Stimulated activated effector memory CD8-positive, alpha-beta T cell treated with anti-CD3 and anti-CD28 coated beads, Interleukin-12 subunit alpha, Interleukin-12 subunit beta, amount 100 ng/mL, for 72 hours (primary cell): Measurements from ENCODE around the gene NUDT8.
A peak's percentile ranks its signal among the peaks of the same experiment; 100 is the strongest.
"Not testable (repeated sequence)": the region's sequence is repeated elsewhere in the genome, so short reads cannot be mapped to it uniquely, and the experiment has no call there.

Source experiments
- ATAC-seq: fragments of 150-1000 bp; cut with Tn5 transposase; 2 replicates; pipeline ENCODE4 v1.10.0; 2021
- DNase-seq, 2 donors: peaks; one replicate each; pipeline ENCODE4 v3.0.0; 2021 to 2022; ENCODE audit warnings: low spot score in 2 of 2
- H3K27ac Mint-ChIP-seq: one replicate; pipeline ENCODE4 v1.8.0; 2022; ENCODE audit warnings: mild to moderate bottlenecking, mixed read lengths
- H3K36me3 Mint-ChIP-seq: one replicate; pipeline ENCODE4 v1.8.0; 2022; ENCODE audit warnings: mild to moderate bottlenecking, mixed read lengths
- H3K4me1 Mint-ChIP-seq: one replicate; pipeline ENCODE4 v1.8.0; 2022; ENCODE audit warnings: mixed read lengths
- H3K4me3 Mint-ChIP-seq: one replicate; pipeline ENCODE4 v1.8.0; 2022; ENCODE audit warnings: mild to moderate bottlenecking, mixed read lengths
- H3K9me3 Mint-ChIP-seq: one replicate; pipeline ENCODE4 v1.8.0; 2022; ENCODE audit warnings: mixed read lengths

Gene NUDT8

DNA sequence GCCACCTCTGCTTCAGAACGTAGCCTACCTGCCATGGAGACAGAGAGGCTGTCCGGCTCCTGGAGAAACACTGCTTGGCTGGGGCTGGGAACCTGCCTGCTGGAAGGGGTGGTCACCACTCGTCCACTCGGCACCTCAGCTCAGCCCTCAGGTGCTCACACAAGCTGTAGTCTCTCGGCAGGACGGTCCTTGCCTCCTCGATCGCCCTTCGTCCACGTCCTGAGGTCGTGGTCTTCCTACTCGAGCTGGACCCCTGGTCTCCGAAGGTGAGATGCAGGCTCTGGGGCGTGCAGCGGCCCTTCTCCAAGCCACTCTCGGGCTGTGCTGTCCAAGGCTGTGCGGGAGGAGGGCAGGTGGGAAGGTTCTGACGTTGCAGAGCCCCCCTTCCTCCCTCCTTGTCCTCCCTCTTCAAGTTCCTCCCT is 9.7 kb upstream of the NUDT8 start, which contains the start of gene TBX10:
Gene TBX10 (minus strand): TSS at position 326 of the 422 bp plus-strand sequence. CDS start 291 bp downstream, at position 35.
- H3K36me3 Mint-ChIP-seq, result no peaks in the 10 kb centered on the region
- DNase-seq, result no peak
- ATAC-seq, result no peak
- H3K27ac Mint-ChIP-seq, result no peak within 1 kb of the TSS
- H3K9me3 Mint-ChIP-seq, result no peaks in the 10 kb centered on the region
- no peak within 1 kb of the TSS for H3K4me3 Mint-ChIP-seq
- H3K4me1 Mint-ChIP-seq, result no peaks in the 10 kb centered on the region

DNA sequence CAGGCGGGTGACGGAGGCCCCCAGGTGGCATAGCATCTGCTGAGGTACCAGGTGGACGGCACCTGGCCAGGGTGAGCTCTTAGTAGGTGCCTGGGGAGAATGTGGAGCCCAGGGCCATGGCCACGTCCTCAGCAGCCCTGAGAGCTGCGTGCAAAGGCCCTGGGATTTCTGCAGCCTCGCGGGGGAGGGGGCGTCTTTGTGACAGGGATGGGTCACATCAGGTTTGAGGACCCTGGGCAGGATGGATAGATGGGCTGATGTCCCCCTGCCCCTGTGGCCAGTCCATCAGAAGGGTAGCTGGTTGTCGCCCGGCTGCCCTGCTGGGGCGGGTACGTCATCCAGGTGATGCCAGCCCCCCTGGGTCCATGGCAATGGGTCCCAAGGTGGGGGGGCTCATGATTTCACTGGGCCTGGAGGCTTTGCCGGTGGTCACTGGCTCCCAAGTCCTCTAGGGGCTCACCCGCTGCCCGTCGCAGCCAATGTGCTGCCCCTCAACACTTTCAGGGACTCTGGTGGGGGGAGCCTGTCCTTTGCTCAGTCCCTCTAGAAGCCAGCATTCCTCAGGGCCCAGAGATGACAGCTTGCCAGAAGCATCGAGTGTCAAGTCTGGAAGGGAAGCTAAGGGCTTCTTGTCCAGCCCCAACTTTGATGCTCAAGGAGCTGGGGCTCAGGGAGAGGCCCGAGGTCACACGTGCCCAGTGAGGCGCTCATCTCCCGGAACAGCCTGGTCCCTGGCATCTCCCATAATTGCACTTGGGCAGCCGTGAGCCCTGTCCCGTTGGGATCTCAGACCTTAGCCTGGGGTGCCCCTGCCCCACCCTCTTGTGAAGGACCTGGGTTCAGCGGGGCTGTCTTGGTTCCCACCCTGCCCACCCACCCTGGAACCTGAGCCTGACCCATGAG is 9.0 kb upstream of the NUDT8 start:
- no peaks in the 10 kb centered on the region for H3K9me3 Mint-ChIP-seq
- H3K4me1 Mint-ChIP-seq, result no peaks in the 10 kb centered on the region
- no peaks in the 10 kb centered on the region for H3K36me3 Mint-ChIP-seq
- DNase-seq, result no peak
- H3K4me3 Mint-ChIP-seq, result no peak overlapping the region
- no peak for ATAC-seq
- H3K27ac Mint-ChIP-seq, result no peak overlapping the region

GRCh38 chr11:67637441-67637840 is 7.7 kb upstream of the NUDT8 start:
- H3K4me1 Mint-ChIP-seq, DNase-seq, H3K4me3 Mint-ChIP-seq, H3K9me3 Mint-ChIP-seq, ATAC-seq, H3K36me3 Mint-ChIP-seq, H3K27ac Mint-ChIP-seq: not testable (repeated sequence)

GRCh38 chr11:67636962-67637361 is 7.2 kb upstream of the NUDT8 start:
- Mint-ChIP-seq H3K4me1 (peaks cover 2% of the 10 kb centered on the region), H3K4me3 (no peak overlapping the region), H3K9me3 (no peaks in the 10 kb centered on the region), H3K36me3 (no peaks in the 10 kb centered on the region), H3K27ac (no peak overlapping the region)
- no peak for ATAC-seq
- DNase-seq, result no peak

DNA sequence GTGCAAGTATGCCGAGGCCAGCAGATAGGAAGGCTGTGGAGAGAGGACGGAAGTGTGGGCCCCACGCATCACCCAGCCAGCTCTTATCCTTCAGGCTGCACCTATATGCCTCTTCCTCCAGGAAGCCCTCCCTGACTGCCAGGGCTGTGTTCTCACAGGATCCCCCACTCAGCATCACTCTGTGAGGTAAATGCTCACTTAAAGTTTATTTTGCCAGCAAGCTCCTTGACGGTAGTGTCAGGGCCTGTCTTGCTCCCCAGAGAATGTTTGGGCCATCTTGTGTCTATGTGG is 5.4 kb upstream of the NUDT8 start:
- H3K4me3 Mint-ChIP-seq, result no peak overlapping the region
- DNase-seq (no peak), ATAC-seq (no peak)
- no peaks in the 10 kb centered on the region for H3K9me3 Mint-ChIP-seq
- peaks cover 13% of the 10 kb centered on the region for H3K4me1 Mint-ChIP-seq
- H3K27ac Mint-ChIP-seq, result no peak overlapping the region
- H3K36me3 Mint-ChIP-seq, result peaks cover 5% of the 10 kb centered on the region

- ATAC-seq (no peak), DNase-seq (no peak)
- H3K9me3 Mint-ChIP-seq, result no peaks in the 10 kb centered on the region
- H3K4me1 Mint-ChIP-seq, result peaks cover 13% of the 10 kb centered on the region
- H3K4me3 Mint-ChIP-seq, result no peak overlapping the region
- H3K36me3 Mint-ChIP-seq, result peaks cover 5% of the 10 kb centered on the region
- H3K27ac Mint-ChIP-seq, result no peak overlapping the region
These were observed 4.9 kb upstream of the NUDT8 start for GRCh38 chr11:67634366-67635230.

GRCh38 chr11:67633758-67634365 is 4.1 kb upstream of the NUDT8 start:
- peaks cover 5% of the 10 kb centered on the region for H3K36me3 Mint-ChIP-seq
- no peaks in the 10 kb centered on the region for H3K9me3 Mint-ChIP-seq
- DNase-seq, result no peak

DNA sequence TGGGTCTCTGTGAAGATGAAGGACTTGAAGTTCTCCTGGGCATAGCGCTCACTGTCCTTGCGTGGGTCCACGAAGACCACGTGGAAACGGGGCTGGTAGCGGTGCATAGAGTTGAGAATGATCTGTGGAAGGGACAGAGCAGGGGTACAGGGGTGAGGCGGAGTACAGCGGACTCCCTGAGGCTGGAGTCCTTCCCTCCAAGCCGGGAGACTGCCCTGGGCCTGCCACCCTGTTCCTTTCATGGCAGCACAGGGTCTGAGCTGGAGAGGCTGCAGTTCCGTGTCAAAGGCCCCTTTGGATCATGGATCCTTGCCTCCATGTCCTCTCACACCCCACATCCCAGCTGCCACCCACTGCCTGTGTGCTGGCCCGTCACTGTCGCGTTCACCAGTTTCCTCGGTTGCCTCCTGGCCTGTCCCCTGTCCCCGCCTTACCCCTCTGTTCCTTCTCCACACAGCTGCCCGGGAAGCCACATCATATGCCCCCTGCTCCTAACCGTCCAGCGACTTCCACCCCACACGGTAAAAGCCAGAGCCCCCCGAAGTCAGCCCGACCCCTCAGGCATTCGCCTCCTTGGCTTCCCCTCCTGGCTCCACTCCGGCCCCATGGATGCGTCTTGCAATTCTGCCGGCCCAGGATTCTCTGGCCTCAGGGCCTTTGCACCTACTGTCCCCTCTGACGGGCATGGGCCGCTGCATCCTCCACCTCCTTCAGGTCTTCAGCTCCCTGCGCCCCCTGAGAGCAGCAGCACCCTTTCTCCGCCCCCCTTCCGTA is 3.4 kb upstream of the NUDT8 start:
- peaks cover 13% of the 10 kb centered on the region for H3K4me1 Mint-ChIP-seq
- no peak overlapping the region for H3K27ac Mint-ChIP-seq
- ATAC-seq (no peak), DNase-seq (no peak)
- H3K4me3 Mint-ChIP-seq, result no peak overlapping the region
- H3K9me3 Mint-ChIP-seq, result no peaks in the 10 kb centered on the region
- H3K36me3 Mint-ChIP-seq, result peaks cover 5% of the 10 kb centered on the region

More at GRCh38 chr11:67633758-67634365, 4.1 kb upstream of the NUDT8 start:
- Mint-ChIP-seq H3K4me3 (no peak overlapping the region), H3K27ac (no peak overlapping the region), H3K4me1 (peaks cover 13% of the 10 kb centered on the region)
- no peak for ATAC-seq

DNA sequence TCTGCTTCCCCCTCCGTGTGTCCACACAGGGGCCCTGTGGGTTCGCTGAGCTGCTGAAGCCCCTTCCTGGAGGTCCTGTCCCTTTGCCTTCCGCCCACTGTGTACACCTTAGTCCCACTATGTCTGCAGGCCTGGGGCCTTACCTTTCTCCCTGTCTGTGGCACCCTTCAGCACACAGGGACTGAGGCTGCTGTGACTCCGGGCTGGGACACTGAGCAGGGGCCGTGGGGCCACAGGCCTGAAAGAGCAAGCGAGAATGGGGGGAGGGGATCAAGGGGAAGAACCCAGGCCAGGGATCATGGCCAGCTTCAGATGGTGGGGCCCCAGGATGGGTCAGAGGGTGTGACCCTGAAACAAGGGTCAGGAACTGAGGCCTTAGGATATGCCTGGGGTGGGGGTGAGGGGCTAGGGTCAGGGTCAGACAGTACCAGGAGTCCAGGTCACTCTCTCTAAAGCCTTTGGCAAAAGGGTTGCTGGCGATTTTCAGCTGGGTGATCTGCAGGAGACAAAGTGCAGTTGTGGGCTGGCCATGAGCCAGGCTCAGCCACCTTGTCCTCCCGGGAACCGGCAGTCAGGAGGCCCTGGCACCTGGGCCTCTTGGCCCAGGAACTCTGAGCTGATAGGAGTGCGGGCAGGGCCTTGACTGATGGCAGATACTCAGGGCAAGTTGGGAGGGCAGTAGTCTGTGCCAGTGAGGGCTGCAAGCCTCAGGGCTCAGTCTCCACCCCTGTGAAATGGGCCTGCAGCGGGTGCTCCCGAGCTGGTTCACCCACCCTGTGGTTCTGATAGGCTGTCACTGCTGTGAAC is 2.6 kb upstream of the NUDT8 start:
- H3K36me3 Mint-ChIP-seq, result peaks cover 5% of the 10 kb centered on the region
- peaks cover 20% of the 10 kb centered on the region for H3K4me1 Mint-ChIP-seq
- peak overlapping the region; percentile 31 for H3K4me3 Mint-ChIP-seq
- no peaks in the 10 kb centered on the region for H3K9me3 Mint-ChIP-seq
- peak overlapping the region; percentile 43 for H3K27ac Mint-ChIP-seq
- no peak for ATAC-seq
- no peak for DNase-seq

- peaks cover 5% of the 10 kb centered on the region for H3K36me3 Mint-ChIP-seq
- H3K4me3 Mint-ChIP-seq, result peak overlapping the region; percentile 31
- ATAC-seq, result no peak
These were observed 2.1 kb upstream of the NUDT8 start for GRCh38 chr11:67631853-67632174.

GRCh38 chr11:67631411-67631810 is 1.7 kb upstream of the NUDT8 start:
- peak overlapping the region; percentile 90 for H3K4me3 Mint-ChIP-seq
- no peaks in the 10 kb centered on the region for H3K9me3 Mint-ChIP-seq
- peaks cover 5% of the 10 kb centered on the region for H3K36me3 Mint-ChIP-seq
- peaks cover 23% of the 10 kb centered on the region for H3K4me1 Mint-ChIP-seq
- peak overlapping the region; percentile 43 for H3K27ac Mint-ChIP-seq
- DNase-seq, result no peak
- no peak for ATAC-seq

More at GRCh38 chr11:67631853-67632174, 2.1 kb upstream of the NUDT8 start:
- no peak for DNase-seq
- Mint-ChIP-seq H3K27ac (peak overlapping the region; percentile 43), H3K9me3 (no peaks in the 10 kb centered on the region), H3K4me1 (peaks cover 23% of the 10 kb centered on the region)

DNA sequence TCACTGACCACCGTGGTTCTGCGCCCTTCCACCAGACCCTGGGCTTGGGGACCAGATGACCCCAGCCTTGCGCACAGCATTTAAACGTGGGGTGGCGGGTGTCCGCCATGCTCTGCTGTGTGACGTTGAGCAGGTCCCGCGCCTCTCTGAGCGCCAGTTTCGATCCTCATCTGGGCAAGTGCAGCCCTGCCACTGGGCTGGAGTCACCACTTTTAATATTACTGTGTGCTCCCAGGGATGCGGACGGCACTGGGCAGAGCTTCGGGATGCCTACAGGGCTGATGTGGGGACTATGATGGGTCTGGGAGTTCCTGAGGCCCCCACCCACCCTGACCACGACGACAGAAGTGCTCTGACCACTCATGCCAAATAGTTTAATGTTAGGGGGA is 1.2 kb upstream of the NUDT8 start:
- Mint-ChIP-seq H3K4me3 (peak overlapping the region; percentile 90), H3K36me3 (peaks cover 5% of the 10 kb centered on the region), H3K9me3 (no peaks in the 10 kb centered on the region), H3K4me1 (peaks cover 23% of the 10 kb centered on the region), H3K27ac (peak overlapping the region; percentile 97)
- ATAC-seq (no peak), DNase-seq (no peak)

GRCh38 chr11:67630228-67630942 is 648 bp upstream of the NUDT8 start:
- peak; percentile 81 for ATAC-seq
- Mint-ChIP-seq H3K4me1 (peaks cover 23% of the 10 kb centered on the region), H3K27ac (peak overlapping the region; percentile 97), H3K9me3 (no peaks in the 10 kb centered on the region), H3K4me3 (peak overlapping the region; percentile 90), H3K36me3 (peaks cover 5% of the 10 kb centered on the region)
- peak; percentile 95 to 99 for DNase-seq
